ENCODE data around the gene WAPL.

DNA sequence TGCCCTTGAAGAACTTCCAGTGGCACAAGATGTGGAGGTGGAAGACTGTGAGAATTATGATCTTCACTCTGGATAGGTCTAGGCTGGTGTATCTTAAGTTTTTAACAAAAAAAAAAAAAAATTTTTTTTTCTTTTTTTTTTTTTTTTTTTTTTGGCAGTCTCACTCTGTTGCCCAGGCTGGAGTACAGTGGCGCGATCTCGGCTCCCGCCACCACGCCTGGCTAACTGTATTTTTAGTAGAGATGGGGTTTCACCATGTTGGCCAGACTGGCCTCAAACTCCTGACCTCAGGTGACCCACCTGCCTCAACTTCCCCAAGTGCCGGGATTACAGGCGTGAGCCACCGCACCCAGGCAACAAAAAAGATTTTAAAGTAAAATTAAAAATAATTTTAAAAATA, 37.9 kb downstream of the WAPL start:
- TF ChIP-seq, protein P1, sequence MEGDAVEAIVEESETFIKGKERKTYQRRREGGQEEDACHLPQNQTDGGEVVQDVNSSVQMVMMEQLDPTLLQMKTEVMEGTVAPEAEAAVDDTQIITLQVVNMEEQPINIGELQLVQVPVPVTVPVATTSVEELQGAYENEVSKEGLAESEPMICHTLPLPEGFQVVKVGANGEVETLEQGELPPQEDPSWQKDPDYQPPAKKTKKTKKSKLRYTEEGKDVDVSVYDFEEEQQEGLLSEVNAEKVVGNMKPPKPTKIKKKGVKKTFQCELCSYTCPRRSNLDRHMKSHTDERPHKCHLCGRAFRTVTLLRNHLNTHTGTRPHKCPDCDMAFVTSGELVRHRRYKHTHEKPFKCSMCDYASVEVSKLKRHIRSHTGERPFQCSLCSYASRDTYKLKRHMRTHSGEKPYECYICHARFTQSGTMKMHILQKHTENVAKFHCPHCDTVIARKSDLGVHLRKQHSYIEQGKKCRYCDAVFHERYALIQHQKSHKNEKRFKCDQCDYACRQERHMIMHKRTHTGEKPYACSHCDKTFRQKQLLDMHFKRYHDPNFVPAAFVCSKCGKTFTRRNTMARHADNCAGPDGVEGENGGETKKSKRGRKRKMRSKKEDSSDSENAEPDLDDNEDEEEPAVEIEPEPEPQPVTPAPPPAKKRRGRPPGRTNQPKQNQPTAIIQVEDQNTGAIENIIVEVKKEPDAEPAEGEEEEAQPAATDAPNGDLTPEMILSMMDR (IDR thresholded peaks at IDR 0.05; ENCODE audit: low read length) = no peak
- no peak for TF ChIP-seq EZH2 (IDR thresholded peaks at IDR 0.05; ENCODE audit: borderline replicate concordance, low read length)
